ENCODE results near the gene C9orf153.
"Not testable (repeated sequence)": the region's sequence is repeated elsewhere in the genome, so short reads cannot be mapped to it uniquely, and the experiment has no call there.

Gene C9orf153

DNA sequence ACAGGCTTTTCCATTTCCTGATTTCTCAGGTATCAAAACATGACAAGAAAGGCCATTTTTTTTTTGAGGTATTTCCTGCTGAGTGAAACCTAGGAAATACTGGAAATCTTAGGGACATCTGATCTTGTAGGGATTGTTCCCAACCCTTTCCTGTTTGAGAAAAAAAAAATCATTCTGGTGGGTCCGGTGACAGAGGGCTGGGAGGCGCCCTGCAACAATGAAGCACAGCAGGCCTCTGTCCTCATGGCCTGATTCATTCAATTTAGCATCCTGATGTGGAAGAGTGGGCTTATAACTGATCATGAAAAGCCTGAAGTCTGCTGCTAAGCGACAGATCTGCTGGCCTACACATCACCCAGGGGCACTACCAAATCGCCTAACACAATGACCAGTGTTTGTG, 3.0 kb upstream of the C9orf153 start:
- no peak for DNase-seq

DNA sequence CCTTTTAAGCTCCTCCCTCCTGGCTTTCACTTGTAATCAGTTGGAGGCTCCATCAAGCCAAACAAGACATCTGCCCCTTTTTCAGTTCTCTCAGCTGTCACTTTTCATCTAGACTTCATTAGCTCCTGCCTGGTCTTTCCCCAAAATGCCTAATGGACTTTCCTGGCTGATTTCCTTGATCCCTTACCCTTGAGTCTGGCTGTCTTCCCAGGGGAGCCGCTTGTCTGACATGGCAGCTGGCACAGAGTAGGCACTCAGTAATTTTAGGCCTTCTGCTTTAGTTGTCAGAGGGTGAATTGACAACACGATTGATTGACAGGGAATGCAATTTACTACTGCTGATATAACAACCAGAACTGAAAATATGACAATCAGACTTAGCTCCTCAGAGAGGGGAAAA, 2.1 kb downstream of the C9orf153 start:
- no peak for DNase-seq

DNA sequence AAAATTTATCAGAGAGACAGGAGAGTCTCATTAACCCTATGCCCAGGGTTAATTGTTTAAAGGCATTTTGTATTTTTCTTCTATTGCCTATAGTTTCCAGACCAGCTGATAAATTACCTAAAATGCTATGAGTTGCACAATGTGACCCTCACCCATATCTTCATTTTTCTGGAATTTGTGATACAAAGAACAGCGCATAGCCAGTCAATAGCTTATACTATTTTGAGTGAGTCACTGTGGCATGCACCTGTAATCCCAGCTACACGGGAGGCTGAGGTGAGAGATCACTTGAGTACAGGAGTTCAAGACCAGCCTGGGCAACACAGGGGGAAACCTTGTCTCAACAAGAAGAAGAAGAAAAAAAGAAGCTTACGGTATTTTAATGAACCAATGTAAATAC, 2.8 kb downstream of the C9orf153 start:
- DNase-seq = no peak

DNA sequence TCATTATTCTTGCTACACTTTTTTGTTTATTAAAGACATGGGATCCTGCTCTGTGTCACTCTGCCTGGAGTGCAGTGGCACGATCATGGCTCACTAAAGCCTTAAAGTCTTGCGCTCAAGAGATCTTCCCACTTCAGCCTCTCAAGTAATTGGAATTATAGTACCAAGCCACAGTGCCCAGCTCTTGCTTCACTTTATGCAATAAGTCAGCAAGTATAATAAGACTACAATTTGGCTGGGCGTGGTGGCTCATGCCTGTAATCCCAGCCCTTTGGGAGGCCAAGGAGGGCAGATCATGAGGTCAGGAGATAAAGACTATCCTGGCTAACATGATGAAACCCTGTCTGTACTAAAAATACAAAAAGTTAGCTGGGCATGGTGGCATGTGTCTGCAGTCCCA, 5.9 kb downstream of the C9orf153 start:
- DNase-seq = no peak

DNA sequence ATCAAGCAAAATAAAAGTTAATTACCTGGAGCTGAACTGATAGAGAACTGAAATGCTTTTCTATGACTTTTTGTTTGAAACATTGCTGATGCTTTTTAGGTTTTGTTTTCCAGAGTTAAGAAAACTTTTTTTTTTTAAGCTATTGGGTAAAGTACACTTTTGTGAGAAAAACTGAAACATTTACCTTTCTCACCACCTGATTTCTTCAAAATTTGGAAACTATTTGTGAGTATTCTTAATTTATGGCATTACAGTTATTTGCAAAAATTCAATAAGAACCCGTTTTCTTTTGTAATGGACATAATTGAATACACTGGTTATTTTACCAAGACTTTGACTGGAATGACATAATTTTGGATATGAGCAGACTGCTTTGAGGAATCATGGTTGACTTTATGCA, 6.6 kb downstream of the C9orf153 start:
- no peak for DNase-seq

DNA sequence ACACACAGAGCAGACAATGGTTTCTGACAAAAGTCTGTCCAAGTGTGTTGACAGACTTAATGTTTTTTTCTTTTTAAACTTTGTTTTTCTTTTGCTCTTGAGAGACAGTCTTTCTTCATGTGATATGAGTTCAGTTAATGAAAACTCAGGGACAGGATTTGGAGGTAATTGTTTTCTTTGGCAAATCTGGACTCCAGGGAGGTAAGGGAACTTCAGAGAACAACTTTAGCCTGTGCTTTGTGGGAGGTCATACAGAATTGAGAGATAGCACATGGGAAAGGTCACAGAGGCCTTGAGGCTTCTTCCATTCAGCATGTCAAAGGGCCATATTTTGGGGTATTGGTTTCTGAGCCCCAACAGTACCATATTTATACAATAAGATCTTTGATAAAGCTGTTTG, 9.3 kb downstream of the C9orf153 start:
- no peak for DNase-seq

DNA sequence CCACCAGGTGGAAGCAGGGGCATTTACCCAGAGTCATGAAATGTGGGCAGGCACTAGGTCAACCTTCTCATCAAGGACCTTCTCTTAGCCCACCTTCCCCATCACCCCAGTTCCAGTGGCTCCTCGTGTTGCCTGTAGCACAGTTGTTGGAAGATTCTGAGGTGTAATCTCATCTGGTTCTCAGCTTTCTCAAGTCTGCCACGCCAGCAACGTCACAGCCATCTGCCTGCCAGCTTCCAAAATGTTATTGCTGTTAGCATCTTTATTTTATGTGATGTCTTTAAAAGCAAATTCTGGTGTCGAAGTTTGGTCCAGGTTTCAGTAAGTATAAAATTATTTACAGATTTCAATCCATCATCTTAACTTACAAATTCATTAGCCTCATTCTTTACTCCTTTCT, 10.7 kb downstream of the C9orf153 start:
- no peak for DNase-seq

DNA sequence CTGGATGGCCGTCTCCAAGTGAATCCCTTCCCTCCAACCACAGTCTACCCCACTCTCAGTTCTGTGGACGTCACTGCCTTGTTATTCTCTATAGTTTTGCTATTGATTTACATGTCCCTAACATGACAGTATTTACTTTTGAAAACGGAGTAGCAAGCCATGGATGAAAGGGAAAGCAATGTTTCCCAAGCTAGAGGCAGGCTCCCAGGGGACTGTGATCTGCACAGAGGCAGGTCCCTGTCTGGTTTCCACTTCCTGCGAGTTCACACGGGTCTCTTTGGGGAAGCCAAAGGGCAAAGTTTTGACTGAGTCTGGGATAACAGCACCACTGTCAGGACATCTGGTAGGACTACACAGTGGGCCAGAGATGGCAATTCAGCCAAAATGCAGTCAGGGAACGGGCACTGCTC, 12.7 kb downstream of the C9orf153 start:
- no peak for DNase-seq

DNA sequence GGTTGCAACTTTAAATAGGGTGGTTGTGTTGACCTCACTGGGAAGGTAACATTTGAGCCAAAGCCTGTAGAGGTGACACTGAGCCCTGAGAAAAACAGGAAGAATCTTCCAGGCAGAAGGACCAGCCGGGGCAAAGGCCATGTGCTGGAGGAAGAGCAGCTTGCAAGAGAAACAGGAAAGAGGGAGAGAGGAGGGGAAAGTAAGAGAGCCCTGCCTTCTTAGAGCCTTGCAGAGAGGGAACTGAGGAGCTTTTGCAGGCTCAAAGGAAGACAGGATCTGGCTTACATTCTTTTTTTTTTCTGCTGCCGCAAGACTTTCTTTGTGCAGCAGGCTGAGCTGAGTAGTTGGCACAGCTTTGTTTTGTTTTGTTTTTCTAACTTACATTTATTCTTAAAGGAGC, 17.4 kb downstream of the C9orf153 start:
- no peak for DNase-seq

DNA sequence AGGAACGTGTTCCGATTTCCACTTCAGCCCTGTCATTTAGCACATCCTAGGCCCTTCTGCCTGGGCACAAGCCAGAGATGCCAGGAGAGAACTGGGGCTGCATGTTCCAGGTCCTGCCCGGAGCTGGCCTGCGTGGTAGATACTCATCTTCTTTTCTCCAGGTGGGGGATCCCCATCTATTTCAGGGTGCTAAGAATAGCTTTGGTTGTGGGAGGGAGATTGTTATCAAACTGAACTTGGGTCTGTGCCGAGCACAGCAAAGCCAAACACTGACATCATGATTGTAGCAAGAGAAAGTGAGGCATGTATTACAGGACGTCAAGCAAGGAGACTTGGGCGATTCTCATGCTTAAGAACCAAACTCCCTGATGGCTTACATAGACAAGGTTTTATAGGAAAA, 18.2 kb downstream of the C9orf153 start:
- DNase-seq = no peak

DNA sequence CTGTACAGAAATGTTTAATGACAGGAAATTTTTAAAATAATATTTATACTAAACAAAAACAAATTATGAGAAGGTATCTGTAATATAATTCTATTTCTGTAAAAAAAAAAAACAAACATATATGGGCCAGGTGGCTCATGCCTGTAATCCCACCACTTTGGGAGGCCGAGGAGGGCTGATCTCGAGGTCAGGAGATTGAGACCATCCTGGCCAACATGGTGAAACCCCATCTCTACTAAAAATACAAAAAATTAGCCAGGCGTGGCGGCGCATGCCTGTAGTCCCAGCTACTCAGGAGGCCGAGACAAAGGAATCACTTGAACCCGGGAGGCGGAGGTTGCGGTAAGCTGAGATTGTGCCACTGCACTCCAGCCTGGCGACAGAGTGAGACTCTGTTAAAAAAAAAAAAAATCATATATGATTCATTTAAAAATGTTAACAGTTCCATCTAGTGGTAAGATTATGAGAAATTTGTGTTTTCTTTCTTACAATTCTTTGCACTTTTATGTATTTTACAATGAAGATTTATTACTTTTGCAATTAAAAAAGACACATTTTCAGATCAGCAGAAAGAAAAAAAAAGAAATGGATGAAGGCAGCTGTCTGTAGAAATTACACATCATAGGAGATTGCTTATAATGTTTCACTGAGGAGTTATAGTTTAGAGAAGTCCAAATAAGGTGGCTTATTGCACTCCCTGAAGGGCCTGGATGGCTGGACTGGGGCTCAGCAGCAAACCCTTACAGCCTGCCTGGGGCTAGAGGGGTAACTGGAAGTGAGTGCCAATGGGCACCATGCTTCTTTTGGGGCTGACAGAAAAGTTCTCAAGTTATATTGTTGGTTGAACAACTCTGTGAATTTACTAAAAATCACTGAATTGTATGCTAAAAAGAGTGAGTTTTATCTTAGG, 20.3 kb downstream of the C9orf153 start:
- no peak for DNase-seq

DNA sequence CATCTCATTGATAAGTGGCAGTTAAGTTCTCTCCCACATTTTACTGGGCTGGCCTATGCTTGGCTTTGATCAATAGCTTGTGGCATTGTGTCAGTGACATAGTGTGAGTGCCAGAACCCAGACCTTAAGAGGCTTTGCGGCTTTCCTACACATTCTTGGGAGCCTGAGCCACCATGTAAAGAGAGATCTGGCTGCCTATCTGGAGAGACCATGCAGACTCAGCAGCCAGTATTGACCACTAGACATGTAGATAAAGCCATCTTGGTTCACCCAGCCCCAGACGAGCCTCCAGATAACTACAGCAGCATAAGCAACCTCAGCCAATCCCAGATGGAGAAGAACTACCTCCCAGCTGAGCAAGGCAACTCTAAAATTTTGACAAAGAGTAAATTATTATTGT, 28.6 kb downstream of the C9orf153 start:
- DNase-seq = no peak

DNA sequence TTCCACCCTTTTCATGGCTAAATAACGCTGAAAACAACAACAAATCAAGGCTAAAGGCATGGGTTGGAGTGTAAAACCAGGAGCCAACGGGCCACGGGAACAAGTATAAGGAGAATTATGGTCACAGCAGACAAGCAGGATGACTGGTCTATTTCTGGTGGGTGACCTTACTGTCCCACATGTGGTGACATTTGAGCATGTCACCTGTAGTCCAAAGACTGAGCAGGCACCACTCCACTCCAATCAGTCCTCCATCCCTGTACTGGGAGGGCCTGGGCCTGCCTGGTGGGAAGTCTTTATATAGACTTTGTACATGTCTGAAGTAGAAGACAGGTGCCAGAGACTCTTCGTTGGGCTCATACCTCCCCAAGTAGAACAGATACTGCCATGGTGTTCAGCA, 36.8 kb downstream of the C9orf153 start:
- DNase-seq = no peak

DNA sequence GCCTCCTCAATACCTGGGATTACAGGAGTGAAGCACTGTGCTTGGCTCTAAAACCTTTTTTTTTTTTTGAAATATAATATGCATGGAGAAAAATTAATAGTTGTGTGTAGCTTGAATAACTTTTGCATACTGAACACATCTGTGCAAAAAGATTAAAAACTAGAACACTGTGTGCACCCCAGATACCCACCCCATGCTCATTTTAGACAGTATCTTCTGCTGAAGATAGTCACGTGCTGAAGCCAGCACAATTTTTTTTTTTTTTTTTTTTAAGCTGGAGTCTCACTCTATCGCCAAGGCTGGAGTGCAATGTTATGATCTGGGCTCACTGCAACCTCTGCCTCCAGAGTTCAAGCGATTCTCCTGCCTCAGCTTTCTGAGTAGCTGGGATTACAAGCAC, 39.9 kb downstream of the C9orf153 start:
- DNase-seq = no peak

DNA sequence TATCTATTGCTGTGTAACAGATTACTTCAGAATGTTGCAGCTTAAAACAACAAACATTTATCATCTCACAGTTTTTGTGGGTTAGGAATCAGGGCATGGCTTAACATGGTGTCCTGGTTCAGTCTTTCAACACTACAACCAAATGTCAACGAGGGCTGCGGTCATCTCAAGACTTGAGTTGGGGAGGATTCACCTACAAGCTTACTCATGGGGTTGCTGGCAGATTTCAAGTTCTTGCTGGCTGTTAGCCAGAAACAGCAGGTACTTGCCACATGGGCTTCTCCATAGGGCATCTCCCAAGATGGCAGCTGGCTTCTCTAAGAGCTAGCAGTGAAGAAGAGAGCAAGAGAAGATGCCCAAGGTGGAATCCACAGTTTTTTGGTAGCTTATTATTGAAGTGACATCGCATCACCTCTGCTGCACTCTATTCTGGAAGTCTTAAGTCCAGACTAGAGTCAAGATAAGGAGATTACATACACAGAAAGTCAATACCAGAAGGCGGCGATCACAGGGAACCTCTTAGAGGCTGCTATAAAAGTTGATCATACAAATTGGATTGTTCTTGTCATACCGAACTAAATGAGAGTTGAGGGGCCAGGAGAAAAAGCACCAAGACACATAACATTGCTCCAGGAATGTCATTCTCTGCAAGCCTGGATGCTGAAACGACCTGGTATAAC, 42.2 kb downstream of the C9orf153 start:
- DNase-seq = no peak

DNA sequence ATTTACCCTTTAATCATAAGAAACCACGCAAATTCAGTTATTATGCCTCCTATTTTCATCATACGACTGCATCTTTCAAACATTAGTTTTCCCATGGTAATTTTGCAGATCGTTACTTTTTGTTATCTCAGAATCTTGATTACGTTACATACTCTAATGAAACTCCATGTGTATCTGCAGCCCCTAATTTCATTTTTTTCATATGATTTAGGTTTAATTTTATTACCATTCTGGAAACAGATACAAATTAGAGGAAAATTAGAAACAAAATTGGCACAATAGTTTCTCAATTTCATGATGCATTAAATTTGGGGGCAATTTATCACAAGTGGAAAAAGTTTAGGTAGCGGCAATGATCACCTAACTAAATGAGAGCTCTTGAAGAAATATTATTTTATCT, 52.3 kb downstream of the C9orf153 start:
- no peak for DNase-seq

DNA sequence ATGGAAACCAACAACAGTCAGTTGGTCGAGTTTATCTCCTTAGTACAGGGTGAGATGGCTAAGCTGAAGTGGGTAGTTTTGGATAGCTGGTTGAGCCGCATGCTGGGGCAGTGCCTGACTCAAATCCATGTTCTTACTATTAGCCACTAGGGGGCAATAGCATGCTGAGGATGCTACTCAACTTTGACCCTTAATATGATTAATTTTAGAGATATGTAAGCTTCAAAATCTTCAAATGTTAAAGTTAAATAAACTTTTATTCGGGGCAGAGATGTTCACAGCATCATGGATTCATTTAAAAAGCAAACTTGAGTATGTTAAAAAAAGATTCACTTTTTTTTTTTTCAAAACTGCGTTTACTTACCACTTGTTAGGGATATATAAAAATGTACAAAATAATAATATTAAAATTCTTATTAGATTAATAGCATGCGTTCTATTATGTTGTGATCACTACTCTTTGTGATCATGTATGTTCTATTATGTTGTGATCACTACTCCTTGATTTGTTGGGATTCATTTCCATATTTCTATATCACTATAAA, 57.0 kb downstream of the C9orf153 start:
- DNase-seq = peak; percentile 16

DNA sequence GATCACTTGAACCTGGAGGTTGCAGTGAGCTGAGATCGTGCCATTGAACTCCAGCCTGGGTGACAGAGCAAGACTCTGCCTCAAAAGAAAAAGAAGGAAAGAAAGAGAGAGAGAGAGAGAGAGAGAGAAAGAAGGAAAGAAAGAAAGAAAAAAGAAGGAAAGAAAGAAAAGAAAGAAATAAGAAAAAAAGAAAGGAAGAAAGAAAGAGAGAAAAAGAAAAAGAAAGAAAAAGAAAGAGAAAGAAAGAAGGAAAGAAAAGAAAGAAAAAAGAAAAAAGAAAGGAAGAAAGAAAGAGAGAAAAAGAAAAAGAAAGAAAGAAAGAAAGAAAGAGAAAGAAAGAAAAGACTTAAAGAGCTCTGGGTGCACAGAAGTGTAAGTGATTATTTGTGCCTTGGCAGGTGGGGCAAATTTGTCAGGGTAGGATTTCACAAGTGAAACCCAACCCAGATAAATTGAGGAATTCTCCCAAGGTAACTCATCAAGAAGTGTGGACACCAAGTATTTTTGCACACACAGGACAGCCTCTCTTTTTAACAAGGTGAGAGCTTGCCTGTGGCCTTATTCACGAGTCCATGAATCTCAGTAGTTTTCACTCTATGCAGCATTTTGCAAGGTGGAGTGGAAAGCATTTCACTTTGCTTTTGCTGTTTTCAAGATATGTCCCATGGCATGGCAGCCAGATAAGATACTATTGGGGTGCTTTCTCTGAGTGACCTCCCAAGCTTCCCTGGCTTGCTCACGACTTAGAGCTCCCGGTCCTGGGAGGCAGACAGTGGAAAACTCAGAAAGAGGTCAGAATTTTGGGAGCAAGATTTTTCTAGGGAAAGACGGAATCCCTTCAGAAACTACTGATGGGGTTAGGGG, 57.8 kb downstream of the C9orf153 start:
- DNase-seq = no peak

DNA sequence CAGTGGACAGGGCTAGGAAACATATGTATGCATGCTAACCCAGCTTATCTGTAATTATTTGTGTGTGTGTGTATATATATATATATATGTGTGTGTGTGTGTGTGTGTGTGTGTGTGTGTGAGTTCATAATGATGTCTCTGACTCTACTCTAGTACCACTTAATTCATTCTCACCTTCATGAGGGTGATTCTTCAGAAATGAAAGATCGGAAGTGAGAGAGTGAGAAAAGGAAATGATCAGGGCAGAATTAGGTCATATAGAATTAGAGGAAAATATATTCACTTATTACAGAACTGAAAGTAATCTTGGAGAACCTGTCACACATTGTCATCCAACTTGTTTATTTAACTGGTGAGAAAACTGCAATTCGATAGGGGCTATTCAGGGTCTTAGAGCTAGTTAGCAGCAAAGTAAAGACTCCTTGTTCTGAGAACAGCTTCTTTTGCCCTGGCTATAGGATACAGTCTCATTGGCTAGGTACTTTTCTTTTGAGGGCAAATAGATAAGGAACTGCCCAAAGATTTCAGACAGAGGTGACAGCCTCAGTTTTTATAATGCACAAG, 58.8 kb downstream of the C9orf153 start:
- DNase-seq = no peak

DNA sequence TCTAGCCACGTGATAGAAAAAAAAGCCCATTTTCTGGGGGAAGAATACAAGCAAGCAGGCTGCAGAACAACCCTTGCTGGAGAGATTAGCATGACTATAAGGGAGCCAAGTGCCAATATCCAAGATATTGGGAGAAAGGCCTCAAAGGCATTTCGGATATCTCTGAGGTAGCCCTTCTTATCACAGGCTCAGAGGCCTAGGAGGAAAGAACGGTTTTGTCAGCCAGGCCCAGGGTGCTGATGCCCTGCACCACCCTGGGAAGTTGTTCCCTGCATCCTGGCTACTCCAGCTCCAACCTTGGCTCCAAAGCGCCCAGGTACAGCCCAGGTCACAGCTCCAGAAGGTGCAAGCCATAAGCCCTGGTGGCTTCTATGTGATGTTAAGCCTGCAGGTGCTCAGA, 66.4 kb downstream of the C9orf153 start:
- DNase-seq = no peak

DNA sequence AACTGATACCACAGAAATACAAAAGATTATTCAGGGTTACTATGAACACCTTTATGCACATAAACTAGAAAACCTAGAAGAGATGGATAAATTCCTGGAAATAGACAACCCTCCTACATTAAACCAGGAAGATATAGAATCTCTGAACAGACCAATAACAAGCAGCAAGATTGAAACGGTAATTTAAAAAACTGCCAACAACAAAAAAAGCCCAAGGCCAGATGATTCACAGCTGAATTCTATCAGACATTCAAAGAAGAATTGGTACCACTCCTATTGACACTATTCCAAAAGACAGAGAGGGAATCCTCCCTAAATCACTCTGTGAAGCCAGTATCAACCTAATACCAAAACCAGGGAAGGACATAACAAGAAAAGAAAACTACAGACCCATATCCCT, 68.8 kb downstream of the C9orf153 start:
- DNase-seq = not testable (repeated sequence)

DNA sequence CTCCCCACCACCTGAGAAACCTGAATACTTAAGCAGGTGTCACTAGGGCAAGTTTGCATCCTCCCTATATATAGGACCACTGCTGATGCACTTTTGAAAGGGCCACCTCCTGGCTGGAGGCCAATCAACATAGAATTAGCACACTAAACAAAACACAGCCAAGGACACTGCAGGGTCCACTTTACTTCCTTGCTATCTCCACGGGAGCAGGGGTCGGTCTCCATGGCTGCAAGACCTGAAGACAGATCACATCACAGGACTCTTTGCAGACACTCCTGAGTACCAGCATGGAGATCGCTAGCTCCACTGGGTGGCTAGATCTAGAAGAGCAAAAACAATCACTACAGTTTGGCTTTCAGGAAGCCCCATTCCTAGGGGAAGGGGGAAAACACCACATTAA, 72.3 kb downstream of the C9orf153 start:
- no peak for DNase-seq

DNA sequence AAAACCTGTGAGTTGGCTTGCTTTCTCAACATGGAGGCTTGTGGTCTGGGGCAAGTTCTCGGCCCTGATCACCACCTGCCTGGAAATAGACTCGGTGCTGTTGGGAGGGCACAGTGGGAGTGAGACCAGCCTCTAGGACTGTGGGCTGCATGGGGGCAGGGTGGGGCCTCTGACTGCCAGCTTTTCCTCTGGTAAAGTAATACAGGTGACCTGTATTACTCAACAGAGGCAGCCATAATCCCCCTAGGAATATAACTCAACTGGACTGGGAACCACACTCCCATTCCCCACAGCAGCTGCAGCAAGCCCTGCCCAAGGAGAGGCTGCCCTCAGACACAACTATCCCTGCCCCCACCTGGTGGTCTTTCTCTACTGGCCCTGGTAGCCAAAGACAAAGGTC, 72.8 kb downstream of the C9orf153 start:
- DNase-seq = no peak

Measured in NCI-H2227 treated with DMSO at 0.1 percent for 48 hours (cell line).